ENCODE measurements around the gene SPEF1.
A peak's percentile ranks its signal among the peaks of the same experiment; 100 is the strongest.
"Not testable (repeated sequence)": the region's sequence is repeated elsewhere in the genome, so short reads cannot be mapped to it uniquely, and the experiment has no call there.

Gene SPEF1
- 0.10 to 0.80 (median 0.43) reads per million in 4 experiments for total RNA-seq

DNA sequence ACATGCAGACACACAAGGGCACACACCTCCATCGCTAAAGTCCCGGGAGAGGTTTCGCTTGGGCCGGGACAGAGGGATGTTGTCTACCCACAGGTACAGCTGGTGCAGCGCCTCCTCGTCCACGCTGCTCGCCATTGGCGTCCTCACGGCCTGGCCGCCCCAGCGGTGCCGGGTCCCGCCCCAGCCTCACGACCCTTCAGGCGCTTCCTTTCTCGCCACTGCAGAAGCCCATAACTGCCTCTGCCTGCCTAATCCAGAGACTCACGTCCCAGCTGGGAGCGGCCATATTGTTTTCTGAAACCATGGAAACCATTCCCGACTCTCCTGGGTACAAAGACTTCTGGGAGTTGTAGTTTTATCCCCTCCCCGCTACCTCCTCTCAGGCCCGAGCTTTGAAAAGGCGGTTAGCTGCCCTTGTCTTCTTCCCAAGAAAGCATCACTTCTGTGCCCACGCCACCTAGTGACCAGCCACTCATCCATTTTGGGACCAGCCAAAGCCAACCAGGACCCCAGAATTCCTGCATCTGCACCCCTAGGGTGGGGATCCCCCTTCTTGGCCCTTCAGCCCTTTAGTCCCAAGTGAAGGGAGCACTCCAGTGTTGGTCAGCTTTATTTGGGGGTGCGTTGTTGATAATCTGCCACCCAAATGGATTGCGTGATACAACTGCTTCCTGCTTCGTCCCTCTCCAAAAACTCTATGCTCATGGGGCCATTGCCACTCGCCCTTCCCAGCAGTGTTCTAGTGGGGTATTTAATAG lies at the start of gene SPEF1:
Gene SPEF1 (minus strand): TSS at position 296 of the 758 bp plus-strand sequence. CDS start 161 bp downstream, at position 135.
- no peak for DNase-seq

- not testable (repeated sequence) for DNase-seq
These were observed 48.6 kb upstream of the SPEF1 start for GRCh38 chr20:3829891-3830290.

DNA sequence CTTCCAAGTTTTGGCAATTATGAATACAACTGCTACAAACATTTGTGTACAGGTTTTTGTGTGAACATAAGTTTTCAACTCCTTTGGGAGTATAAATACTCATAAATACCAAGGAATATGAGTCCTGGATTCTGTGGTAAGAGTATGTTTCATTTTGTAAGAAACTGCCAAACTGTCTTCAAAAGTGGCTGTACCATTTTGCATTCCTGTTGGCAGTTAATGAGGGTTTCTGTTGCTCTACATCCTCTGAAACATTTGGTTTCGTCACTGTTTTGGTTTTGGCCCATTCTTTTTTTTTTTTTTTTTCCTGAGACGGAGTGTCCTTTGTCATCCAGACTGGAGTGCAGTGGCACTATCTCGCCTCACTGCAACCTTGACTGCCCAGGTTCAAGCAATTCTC lies 47.5 kb upstream of the SPEF1 start:
- no peak for DNase-seq

DNA sequence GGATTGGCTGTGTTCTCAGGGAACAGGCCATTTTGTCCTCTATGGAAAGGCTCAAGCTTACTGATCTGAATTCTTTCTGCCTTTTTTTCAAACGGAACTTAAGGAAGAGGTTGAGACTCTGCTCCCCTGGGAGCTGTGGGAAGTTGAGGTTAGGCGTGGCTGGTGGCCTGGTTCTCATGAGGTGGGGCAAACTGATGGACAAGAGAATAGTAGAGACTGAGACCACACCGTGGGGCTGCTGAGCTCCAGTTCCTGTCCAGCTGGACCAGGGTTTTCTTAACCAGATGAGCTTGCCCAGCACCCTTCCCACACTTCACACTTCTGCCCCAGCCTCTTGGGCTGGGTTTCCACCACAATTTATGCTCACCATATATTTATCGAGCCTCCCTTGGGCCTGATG lies 45.2 kb upstream of the SPEF1 start:
- no peak for DNase-seq

DNA sequence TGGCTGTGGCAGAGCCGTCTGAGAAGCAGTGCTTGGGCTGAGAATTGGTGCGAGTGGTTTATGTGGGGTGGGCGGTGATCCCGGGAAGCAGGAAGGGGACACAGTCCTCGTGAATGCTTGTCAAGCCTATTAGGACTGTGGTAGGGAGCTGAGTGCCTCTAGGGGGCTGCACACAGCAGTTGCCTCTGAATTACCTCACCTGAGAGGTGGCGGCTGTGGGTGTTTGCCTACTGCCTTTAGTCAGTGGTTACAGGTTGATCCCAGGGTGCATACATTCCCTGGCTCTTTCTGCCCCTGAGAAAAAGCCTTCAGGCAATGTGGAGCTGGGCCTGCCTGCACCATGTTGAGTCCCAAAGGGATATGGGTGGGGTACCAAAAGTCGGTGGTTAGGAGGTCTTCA lies 44.3 kb upstream of the SPEF1 start:
- no peak for DNase-seq

DNA sequence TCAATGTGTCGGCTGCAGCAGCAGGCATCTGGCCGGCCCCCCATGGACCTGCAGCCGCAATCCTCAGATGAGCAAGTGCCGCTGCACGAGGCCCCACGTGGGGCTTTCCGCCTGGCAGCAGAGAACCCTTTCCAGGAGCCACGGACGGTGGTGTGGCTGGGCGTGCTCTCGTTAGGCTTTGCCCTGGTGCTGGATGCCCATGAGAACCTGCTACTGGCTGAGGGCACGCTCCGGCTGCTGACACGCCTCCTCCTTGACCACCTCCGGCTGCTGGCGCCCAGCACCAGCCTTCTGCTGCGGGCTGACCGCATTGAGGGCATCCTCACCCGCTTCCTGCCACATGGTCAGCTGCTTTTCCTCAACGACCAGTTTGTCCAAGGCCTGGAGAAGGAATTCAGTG lies 42.6 kb upstream of the SPEF1 start:
- DNase-seq: no peak

DNA sequence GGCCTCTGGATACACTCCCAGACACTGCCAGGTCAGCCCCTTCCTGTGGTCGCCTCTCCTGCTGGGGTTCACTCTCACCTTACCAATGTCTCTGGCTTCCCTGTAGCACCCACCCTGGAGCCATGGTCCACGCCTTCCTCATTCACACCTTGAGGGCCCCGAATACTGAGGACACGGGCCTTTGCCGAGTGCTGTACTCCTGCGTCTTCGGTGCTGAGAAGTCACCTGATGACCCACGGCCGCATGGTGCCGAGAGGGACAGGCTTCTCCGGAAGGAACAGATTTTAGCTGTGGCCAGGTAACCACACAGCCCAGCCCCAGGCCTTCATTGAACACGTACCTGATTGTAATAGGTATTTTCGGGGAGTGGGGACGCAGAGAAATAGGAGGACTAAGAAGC lies 40.7 kb upstream of the SPEF1 start:
- DNase-seq: no peak

DNA sequence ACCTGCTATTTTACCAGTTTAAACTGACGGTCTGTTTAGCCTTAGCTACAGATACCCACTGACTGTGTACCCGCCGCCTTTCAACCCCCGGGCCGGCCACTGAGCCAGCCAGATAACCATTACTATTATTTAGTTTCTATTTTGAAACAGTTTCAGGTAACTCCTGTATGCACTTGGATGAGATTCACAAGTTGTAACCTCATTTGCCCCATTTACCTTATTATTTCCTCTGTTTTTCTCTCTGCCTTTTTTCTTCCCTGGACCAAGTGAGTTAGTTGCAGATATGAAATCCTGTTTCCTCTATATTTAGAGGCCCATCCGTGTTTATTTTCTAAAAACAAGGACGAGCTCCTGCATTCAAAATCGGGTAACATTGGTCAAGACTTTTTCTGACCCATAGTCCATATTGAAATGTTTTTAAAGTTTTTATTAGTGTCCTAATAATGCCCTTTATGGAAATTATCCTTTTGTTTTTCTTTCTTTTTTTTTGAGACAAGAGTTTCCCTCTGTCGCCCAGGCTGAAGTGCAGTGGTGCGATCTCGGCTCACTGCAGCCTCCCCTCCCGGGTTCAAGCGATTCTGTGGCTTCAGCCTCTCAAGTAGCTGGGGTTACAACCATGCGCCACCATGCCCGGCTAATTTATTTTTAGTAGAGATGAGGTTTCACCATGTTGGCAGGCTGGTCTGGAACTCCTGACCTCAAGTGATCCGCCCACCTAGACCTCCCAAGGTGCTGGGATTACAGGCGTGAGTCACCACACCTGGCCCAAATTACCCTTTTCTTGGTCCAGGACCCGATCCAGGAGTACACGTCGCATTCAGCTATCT lies 39.9 kb upstream of the SPEF1 start:
- DNase-seq: no peak

DNA sequence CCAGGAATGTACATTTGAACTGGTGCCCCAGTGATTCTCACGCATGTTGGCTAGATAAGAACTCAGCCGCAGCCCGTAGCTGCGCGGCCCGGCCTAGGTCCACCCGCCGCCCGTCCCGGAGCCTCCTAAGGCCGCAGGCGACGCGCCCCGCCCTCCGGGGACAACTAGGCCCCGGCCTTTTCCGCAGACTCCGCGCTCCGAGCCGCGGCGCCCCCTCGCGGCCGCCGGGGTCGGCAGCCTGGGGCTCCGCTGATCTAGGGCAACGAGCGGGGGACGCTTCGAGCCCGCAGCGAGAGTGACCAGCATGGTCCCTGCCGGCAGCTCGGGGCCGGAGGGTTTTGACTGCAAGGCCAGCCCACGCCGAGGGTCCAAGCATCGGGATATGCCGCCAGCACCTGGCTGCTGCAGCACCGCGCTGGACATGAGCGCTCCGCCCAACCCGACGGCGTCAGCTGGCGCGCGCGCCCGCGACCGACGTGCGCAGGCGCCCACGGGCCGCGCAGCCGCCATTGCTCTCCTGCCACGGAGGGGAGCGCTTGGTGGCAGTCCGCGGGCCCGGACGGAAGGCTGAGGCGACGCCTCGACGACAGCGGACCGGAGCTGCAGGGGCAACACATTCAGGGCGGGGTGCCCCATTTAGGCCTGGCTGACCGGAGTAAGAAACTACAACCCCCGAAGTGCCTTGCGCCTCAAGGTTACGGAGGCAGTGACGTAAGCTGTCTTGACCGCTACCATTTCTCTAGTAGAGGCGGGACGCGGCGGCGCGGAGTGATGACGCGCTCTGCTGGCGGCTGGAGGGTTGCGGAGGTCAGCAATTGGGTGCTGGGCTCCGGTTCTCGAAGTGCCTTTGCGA lies 39.0 kb upstream of the SPEF1 start, which contains the start of gene AP5S1:
Gene AP5S1 (plus strand): TSS at position 500 of the 853 bp plus-strand sequence. CDS start 1,571 bp downstream, outside the sequence.
- peak; percentile 84 for DNase-seq

DNA sequence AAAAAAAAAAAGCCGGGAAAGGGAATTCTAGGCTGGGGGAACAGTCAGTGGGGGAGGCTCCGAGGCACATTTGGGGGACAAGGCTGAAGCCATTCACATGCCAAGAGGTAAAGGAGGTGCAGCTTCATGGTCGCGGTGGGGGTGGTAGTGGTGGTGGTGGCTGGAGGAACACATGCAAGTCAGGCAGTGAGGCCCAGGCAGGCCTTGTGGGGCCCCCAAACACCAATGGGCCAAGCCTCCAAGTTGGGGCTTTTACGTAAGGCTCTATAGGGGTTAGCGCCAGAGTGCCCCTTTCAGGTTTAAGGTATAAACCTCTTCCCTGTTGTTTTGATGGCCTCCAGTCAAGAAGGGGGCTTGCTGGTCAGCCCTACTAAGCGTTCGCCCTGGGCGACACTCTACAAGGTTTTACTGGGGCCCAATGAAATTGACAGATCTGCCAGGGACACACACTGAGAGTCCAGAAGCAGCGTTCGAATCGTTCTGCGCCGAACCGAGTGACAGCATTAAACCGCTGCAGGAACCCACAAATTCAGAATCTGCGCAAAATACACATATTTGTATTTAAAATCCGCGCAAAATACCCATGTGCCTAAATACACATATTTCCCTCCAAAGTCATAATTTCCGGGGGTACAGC lies 38.3 kb upstream of the SPEF1 start:
- no peak for DNase-seq

GRCh38 chr20:3818155-3819151 lies 37.2 kb upstream of the SPEF1 start:
- no peak for DNase-seq

GRCh38 chr20:3815703-3816315 lies 34.6 kb upstream of the SPEF1 start:
- no peak for DNase-seq

GRCh38 chr20:3814928-3815495 lies 33.8 kb upstream of the SPEF1 start:
- DNase-seq: no peak

DNA sequence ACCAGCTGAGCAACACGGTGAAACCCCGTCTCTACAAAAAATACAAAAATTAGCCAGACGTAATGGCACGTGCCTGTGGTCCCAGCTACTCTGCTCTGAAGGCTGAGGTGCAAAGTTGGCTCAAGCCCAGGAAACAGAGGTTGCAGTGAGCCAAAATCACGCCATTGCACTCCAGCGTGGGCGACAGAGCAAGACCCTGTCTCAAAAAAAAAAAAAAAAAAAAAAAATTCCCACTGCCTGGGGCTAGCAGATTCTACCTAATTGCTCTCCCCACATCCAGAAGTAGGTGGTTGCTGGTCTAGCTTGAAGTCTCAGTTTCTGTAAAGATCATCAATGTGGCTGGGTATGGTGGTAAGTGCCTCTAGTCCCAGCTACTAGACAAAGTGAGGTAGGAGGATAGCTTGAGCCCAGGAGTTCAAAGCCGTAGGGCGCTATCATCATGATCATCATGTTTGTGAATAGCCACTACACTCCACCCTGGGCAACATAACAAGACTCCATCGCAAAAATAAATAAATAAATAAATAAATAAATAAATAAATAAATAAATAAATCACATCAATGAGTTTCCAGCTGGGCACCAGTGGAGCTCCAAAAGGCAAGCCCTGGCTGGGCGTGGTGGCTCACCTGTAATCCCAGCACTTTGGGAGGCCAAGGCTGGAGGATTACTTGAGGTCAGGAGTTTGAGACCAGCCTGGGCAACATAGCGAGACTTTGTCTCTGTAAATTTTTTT lies 32.8 kb upstream of the SPEF1 start:
- DNase-seq: no peak

GRCh38 chr20:3812975-3813847 lies 32.0 kb upstream of the SPEF1 start:
- DNase-seq: no peak

GRCh38 chr20:3812259-3812681 lies 31.0 kb upstream of the SPEF1 start:
- no peak for DNase-seq

DNA sequence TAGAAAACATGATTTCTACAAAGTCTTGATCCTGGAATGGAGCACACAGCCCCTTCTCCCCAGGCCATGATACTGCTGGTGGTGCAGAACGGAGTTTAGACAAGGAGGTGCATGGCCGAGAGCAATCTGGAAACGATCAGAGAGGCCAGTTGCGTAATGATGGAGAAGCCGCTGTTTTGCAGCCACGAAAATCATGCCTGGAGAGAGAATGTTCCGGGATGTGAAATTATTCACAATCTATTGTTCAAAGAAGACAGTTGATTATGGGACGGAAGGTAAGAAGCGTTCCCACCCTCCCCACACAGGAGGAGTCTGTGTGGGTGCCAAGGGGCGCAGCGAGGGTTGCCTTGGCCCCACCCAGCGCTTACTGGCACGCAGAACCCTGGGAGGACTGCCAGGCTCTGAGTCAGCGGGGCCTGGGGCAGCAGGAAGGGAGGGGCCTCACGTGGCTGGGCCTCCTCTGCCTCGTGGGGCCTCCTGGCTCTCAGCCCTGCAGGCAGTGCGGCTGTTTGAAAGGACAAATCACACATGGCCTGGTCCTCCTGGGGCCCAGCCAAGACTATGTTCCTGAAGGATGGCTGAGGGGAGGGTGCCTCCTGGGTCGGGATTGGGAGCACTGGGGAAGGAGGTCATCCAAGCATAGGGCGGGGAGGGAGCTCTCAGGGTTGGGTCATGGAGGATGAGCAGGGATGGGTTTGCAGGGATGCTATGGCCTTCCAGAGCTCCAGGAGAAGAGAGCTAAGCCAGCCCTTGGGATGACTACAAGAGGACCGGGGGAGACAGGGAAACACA lies 30.4 kb upstream of the SPEF1 start:
- DNase-seq: peak; percentile 75

GRCh38 chr20:3808544-3808943 lies 27.3 kb upstream of the SPEF1 start:
- DNase-seq: no peak

All from effector CD8-positive, alpha-beta T cell (primary cell).